MM.1S (cell line): ENCODE data around the gene OGFR.

Experiments used
- DNase-seq: peaks from one replicate; pipeline ENCODE4 v3.0.0-alpha.2; 2015
- H2AFZ ChIP-seq: fragments of 300-600 bp; sonication (generic); 2 replicates; pipeline ENCODE4 v1.6.0; 2016; ENCODE audit warnings: antibody characterized with exemption, low read length
- H3F3A ChIP-seq: fragments of 300-600 bp; sonication (generic); 2 replicates; pipeline ENCODE4 v1.6.1; 2016; ENCODE audit warnings: mild to moderate bottlenecking, antibody characterized with exemption, low read length, moderate library complexity, mixed read lengths; ENCODE audit not compliant: insufficient read depth
- H3K27ac ChIP-seq: fragments of 300-600 bp; sonication (generic); 2 replicates; pipeline ENCODE4 v1.5.1; 2016; ENCODE audit warnings: mild to moderate bottlenecking, low read length
- H3K27me3 ChIP-seq: fragments of 300-600 bp; sonication (generic); replicated peaks from 2 replicates; pipeline ENCODE4 v1.6.0; 2016; ENCODE audit warnings: low read length; ENCODE audit not compliant: insufficient read depth
- H3K36me3 ChIP-seq: fragments of 300-600 bp; sonication (generic); replicated peaks from 2 replicates; pipeline ENCODE4 v1.6.1; 2016; ENCODE audit warnings: mild to moderate bottlenecking, low read length, mixed read lengths; ENCODE audit not compliant: insufficient read depth
- H3K4me1 ChIP-seq: fragments of 300-600 bp; sonication (generic); 2 replicates; pipeline ENCODE4 v1.6.1; 2016; ENCODE audit warnings: low read length, mixed read lengths
- H3K4me2 ChIP-seq: fragments of 300-600 bp; sonication (generic); 2 replicates; pipeline ENCODE4 v1.6.0; 2016; ENCODE audit warnings: low read depth, low read length
- H3K4me3 ChIP-seq: fragments of 300-600 bp; sonication (generic); 2 replicates; pipeline ENCODE4 v1.5.1; 2016; ENCODE audit warnings: low read length, mixed read lengths
- H3K79me2 ChIP-seq: fragments of 300-600 bp; sonication (generic); 2 replicates; pipeline ENCODE4 v1.6.1; 2016; ENCODE audit warnings: mixed run types, low read length, mixed read lengths
- H3K9ac ChIP-seq: fragments of 300-600 bp; sonication (generic); 2 replicates; pipeline ENCODE4 v1.6.1; 2016; ENCODE audit warnings: low read length, mixed read lengths
- H3K9me2 ChIP-seq: fragments of 300-600 bp; sonication (generic); replicated peaks from 2 replicates; pipeline ENCODE4 v1.6.1; 2016; ENCODE audit warnings: mild to moderate bottlenecking, low read length, mixed read lengths; ENCODE audit not compliant: insufficient read depth
- H3K9me3 ChIP-seq: fragments of 300-600 bp; sonication (generic); replicated peaks from 2 replicates; pipeline ENCODE4 v1.6.1; 2016; ENCODE audit warnings: mild to moderate bottlenecking, low read length, mixed read lengths; ENCODE audit not compliant: insufficient read depth
- H4K20me1 ChIP-seq: fragments of 300-600 bp; sonication (generic); 2 replicates; pipeline ENCODE4 v1.6.1; 2016; ENCODE audit warnings: mild to moderate bottlenecking, low read length, moderate library complexity, mixed read lengths; ENCODE audit not compliant: insufficient read depth
- EZH2 ChIP-seq: fragments of 300-600 bp; sonication (generic); optimal IDR thresholded peaks from 2 replicates; pipeline ENCODE3; 2017; ENCODE audit warnings: low read depth, mild to moderate bottlenecking, antibody characterized with exemption, low read length, mixed read lengths
- EZH2phosphoT487 ChIP-seq: fragments of 300-600 bp; sonication (generic); IDR thresholded peaks from 2 replicates; pipeline ENCODE4 v1.6.1; 2018; ENCODE audit warnings: antibody characterized with exemption, low read length
- TF ChIP-seq, protein P1 (sequence below): fragments of 300-600 bp; sonication (generic); IDR thresholded peaks from 2 replicates; pipeline ENCODE4 v1.5.1; 2016; ENCODE audit warnings: antibody characterized with exemption, low read length, mixed read lengths

Gene OGFR

DNA sequence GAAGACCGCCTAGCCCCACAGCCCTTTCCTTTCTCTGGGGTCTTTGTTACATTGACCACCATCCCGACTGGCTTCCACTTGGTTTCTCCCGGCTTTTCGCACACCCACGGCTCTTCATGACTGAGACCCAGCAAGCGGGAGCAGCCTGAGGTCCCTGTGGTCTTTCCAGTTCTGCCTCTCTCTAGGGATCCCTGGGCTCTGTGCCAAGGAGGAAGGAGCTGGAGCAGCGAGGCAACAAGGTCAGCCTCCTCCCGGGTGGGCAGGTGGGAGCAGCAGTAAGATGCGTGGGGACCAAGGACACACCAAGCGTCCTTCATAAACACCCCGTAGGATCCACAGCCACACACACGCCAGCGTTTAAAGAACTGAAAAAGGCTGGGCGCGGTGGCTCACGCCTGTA is 37.9 kb upstream of the OGFR start:
- Histone ChIP-seq H3K79me2 (no peaks in the 10 kb centered on the region), H2AFZ (no peak overlapping the region), H4K20me1 (no peaks in the 10 kb centered on the region), H3K9me2 (no peaks in the 10 kb centered on the region), H3K36me3 (no peaks in the 10 kb centered on the region), H3K4me2 (no peak overlapping the region), H3K4me3 (no peak overlapping the region), H3K4me1 (no peaks in the 10 kb centered on the region), H3K9ac (no peak overlapping the region), H3K27ac (no peak overlapping the region), H3K27me3 (peaks cover 97% of the 10 kb centered on the region), H3K9me3 (no peaks in the 10 kb centered on the region), H3F3A (no peaks in the 10 kb centered on the region)
- DNase-seq = no peak
- TF ChIP-seq, protein P1, sequence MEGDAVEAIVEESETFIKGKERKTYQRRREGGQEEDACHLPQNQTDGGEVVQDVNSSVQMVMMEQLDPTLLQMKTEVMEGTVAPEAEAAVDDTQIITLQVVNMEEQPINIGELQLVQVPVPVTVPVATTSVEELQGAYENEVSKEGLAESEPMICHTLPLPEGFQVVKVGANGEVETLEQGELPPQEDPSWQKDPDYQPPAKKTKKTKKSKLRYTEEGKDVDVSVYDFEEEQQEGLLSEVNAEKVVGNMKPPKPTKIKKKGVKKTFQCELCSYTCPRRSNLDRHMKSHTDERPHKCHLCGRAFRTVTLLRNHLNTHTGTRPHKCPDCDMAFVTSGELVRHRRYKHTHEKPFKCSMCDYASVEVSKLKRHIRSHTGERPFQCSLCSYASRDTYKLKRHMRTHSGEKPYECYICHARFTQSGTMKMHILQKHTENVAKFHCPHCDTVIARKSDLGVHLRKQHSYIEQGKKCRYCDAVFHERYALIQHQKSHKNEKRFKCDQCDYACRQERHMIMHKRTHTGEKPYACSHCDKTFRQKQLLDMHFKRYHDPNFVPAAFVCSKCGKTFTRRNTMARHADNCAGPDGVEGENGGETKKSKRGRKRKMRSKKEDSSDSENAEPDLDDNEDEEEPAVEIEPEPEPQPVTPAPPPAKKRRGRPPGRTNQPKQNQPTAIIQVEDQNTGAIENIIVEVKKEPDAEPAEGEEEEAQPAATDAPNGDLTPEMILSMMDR = no peak
- TF ChIP-seq EZH2 = no peak
- TF ChIP-seq EZH2phosphoT487 = no peak

DNA sequence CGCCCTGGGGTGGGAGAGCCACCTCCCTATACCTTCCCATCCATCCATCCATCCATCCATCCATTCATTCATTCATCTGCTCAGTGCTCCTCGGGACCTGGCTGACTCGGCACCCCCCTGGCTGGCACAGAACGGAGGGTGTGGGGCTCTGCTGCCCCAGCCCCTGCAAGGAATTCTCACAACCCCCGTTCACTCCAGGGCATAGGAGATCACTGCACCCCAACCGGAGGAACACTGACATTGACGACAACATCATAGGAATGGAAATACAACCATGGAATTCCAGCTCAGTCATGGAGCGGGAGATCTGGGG is 36.4 kb upstream of the OGFR start:
- H3K79me2 ChIP-seq = no peaks in the 10 kb centered on the region
- no peaks in the 10 kb centered on the region for H3F3A ChIP-seq
- no peak overlapping the region for H3K4me2 ChIP-seq
- no peak overlapping the region for H2AFZ ChIP-seq
- no peaks in the 10 kb centered on the region for H4K20me1 ChIP-seq
- no peaks in the 10 kb centered on the region for H3K9me3 ChIP-seq
- no peak overlapping the region for H3K27ac ChIP-seq
- H3K9me2 ChIP-seq = no peaks in the 10 kb centered on the region
- no peak for TF ChIP-seq EZH2phosphoT487
- TF ChIP-seq EZH2 = no peak
- TF ChIP-seq, protein P1 = no peak
- no peak overlapping the region for H3K9ac ChIP-seq
- H3K4me3 ChIP-seq = no peak overlapping the region
- peaks cover 99% of the 10 kb centered on the region for H3K27me3 ChIP-seq
- DNase-seq = no peak
- no peaks in the 10 kb centered on the region for H3K36me3 ChIP-seq
- H3K4me1 ChIP-seq = no peaks in the 10 kb centered on the region

DNA sequence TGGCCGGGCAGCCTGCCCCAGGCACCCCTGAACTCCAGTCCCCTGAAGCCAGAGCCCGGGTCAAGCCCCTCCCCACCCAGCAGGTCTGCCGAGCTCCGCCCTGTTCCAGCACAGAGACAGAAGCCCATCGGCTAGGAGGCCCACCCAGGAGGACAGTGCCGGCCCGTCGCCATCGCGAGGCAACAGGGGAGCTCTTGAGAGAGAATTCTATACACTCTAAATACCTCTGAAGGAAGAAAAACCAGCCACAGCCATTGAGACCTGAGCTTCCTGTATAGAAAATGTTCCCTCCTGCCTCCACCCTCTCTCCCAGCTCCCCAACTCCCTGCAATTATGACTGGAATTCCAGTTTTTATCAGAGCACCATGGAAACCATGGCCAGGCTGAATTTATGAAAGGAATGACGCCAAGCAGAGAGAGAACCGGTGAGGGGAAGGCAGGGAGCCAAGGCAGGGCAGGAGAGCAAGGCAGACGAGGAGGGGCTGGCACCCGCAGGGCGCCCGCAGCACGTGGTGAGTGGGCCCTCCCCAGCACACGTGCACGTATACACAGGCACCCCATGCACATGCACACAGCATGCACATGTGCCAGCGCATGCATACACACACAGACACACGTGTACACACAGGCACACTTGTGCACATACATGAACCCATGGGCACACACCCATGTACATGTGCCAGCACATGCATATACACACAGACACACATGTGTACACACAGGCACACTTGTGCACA is 35.9 kb upstream of the OGFR start:
- Histone ChIP-seq H3K79me2 (no peaks in the 10 kb centered on the region), H3K4me3 (no peak overlapping the region), H3K36me3 (no peaks in the 10 kb centered on the region), H3K9me2 (no peaks in the 10 kb centered on the region), H3K9ac (no peak overlapping the region), H4K20me1 (no peaks in the 10 kb centered on the region), H3K4me2 (no peak overlapping the region), H2AFZ (no peak overlapping the region), H3F3A (no peaks in the 10 kb centered on the region), H3K27me3 (peaks cover 99% of the 10 kb centered on the region), H3K4me1 (no peaks in the 10 kb centered on the region), H3K9me3 (no peaks in the 10 kb centered on the region), H3K27ac (no peak overlapping the region)
- no peak for DNase-seq
- TF ChIP-seq, protein P1 = no peak
- no peak for TF ChIP-seq EZH2
- TF ChIP-seq EZH2phosphoT487 = no peak
